Measurements from ENCODE around the gene LBX1.

LBX1 gene

GRCh38 chr10:101229266-101230182, at the start of gene LBX1:
Gene LBX1 (minus strand): TSS chr10:101229463. CDS start chr10:101228815, 648 bp downstream.
- DNase-seq: peak; percentile 93

- no peak for DNase-seq
Measured at GRCh38 chr10:101273741-101274140, 44.5 kb upstream of the LBX1 start.

- no peak for DNase-seq
Measured at GRCh38 chr10:101273330-101273729, 44.1 kb upstream of the LBX1 start.

- DNase-seq: peak; percentile 83
Measured at GRCh38 chr10:101272229-101272868, 43.1 kb upstream of the LBX1 start.

GRCh38 chr10:101270763-101271162, 41.5 kb upstream of the LBX1 start:
- no peak for DNase-seq

- no peak for DNase-seq
Measured at GRCh38 chr10:101267776-101268175, 38.5 kb upstream of the LBX1 start.

- no peak for DNase-seq
Measured at GRCh38 chr10:101267290-101267680, 38.0 kb upstream of the LBX1 start.

- no peak for DNase-seq
Measured at GRCh38 chr10:101266381-101267289, 37.4 kb upstream of the LBX1 start.

- DNase-seq: peak; percentile 92
Measured at GRCh38 chr10:101263150-101263752, 34.0 kb upstream of the LBX1 start.

GRCh38 chr10:101262147-101262546, 32.9 kb upstream of the LBX1 start:
- DNase-seq: peak; percentile 11

GRCh38 chr10:101261702-101262101, 32.4 kb upstream of the LBX1 start:
- no peak for DNase-seq

- DNase-seq: no peak
Measured at GRCh38 chr10:101260764-101261481, 31.7 kb upstream of the LBX1 start.

GRCh38 chr10:101258179-101258885, 29.1 kb upstream of the LBX1 start:
- peak; percentile 63 for DNase-seq

GRCh38 chr10:101257491-101257890, 28.2 kb upstream of the LBX1 start:
- no peak for DNase-seq

GRCh38 chr10:101257084-101257483, 27.8 kb upstream of the LBX1 start:
- DNase-seq: peak; percentile 89

- DNase-seq: no peak
Measured at GRCh38 chr10:101256387-101256786, 27.1 kb upstream of the LBX1 start.

GRCh38 chr10:101250136-101250535, 20.9 kb upstream of the LBX1 start:
- DNase-seq: no peak

- DNase-seq: no peak
Measured at GRCh38 chr10:101249171-101249581, 19.9 kb upstream of the LBX1 start.

GRCh38 chr10:101246639-101247038, 17.4 kb upstream of the LBX1 start:
- DNase-seq: no peak

GRCh38 chr10:101244321-101245050, 15.2 kb upstream of the LBX1 start:
- peak; percentile 48 for DNase-seq
